HEK293 (cell line): Measurements from ENCODE around the gene PPP4R1.

Experiments
- CTCF ChIA-PET: fragments of 350-600 bp; formaldehyde crosslinking; extraction: SDS; loops from one replicate; lab custom pipeline; 2021; ENCODE audit warnings: antibody characterized with exemption; lab: Yijun Ruan, JAX
- POLR2A ChIA-PET: fragments of 300-600 bp; formaldehyde crosslinking; extraction: SDS; loops from one replicate; lab custom pipeline; 2020; ENCODE audit warnings: antibody characterized with exemption, inconsistent platforms; lab: Yijun Ruan, JAX
- H3K27ac ChIP-seq: fragments of 200-500 bp; sonication (Bioruptor generic); 2 replicates; pipeline ENCODE4 v1.5.1; 2014; ENCODE audit warnings: low read depth, low read length, control low read depth, inconsistent platforms; ENCODE audit errors: extremely low read depth
- H3K36me3 ChIP-seq, 2 experiments: fragments of 200-500 bp in 1 of 2; sonication (Bioruptor generic) in 1 of 2; 1 replicate in 1 of 2; 2 replicates in 1 of 2; pipeline ENCODE4 v1.5.1; 2014 to 2017; ENCODE audit warnings: inconsistent platforms in 2 of 2, low read length in 2 of 2; ENCODE audit not compliant: control insufficient read depth in 2 of 2, insufficient read depth in 1 of 2
- H3K4me1 ChIP-seq: fragments of 200-500 bp; sonication (Bioruptor generic); 2 replicates; pipeline ENCODE4 v1.5.1; 2014; ENCODE audit warnings: mild to moderate bottlenecking, low read length, inconsistent platforms; ENCODE audit not compliant: control insufficient read depth, insufficient read depth
- H3K4me3 ChIP-seq: 2 replicates; pipeline ENCODE4 v1.5.1; 2011; ENCODE audit warnings: low read depth, mild to moderate bottlenecking, control low read depth, low read length, moderate library complexity
- H3K9me3 ChIP-seq: fragments of 200-500 bp; sonication (Bioruptor generic); 2 replicates; pipeline ENCODE4 v1.5.1; 2014; ENCODE audit warnings: low read depth, low read length, inconsistent platforms; ENCODE audit not compliant: control insufficient read depth, insufficient read depth
- BCL11A ChIP-seq: fragments of 450-650 bp; formaldehyde crosslinking; IDR thresholded peaks from 2 replicates; pipeline ENCODE4 v1.5.1; 2016; ENCODE audit warnings: low read depth, missing biosample characterization, missing genetic modification characterization
- KLF1 ChIP-seq: fragments of 450-650 bp; formaldehyde crosslinking; IDR thresholded peaks from 2 replicates; pipeline ENCODE4 v1.5.1; 2016; ENCODE audit warnings: missing biosample characterization, missing genetic modification characterization
- KLF8 ChIP-seq: fragments of 450-650 bp; formaldehyde crosslinking; IDR thresholded peaks from 2 replicates; pipeline ENCODE4 v1.5.1; 2016; ENCODE audit warnings: missing biosample characterization, missing genetic modification characterization
- OVOL3 ChIP-seq: fragments of 450-650 bp; formaldehyde crosslinking; IDR thresholded peaks from 2 replicates; pipeline ENCODE4 v1.5.1; 2016; ENCODE audit warnings: missing biosample characterization, missing genetic modification characterization
- TCF7L2 ChIP-seq: IDR thresholded peaks from 2 replicates; pipeline ENCODE4 v1.6.1; 2011; ENCODE audit warnings: low read depth, mild to moderate bottlenecking, inconsistent platforms, low read length, moderate library complexity, borderline replicate concordance
- ZBTB11 ChIP-seq: fragments of 450-650 bp; formaldehyde crosslinking; conservative IDR thresholded peaks from 2 replicates; pipeline ENCODE4 v1.5.1; 2016; ENCODE audit warnings: low read depth, missing biosample characterization, missing genetic modification characterization
- ZBTB20 ChIP-seq: fragments of 450-650 bp; formaldehyde crosslinking; IDR thresholded peaks from 2 replicates; pipeline ENCODE4 v1.5.1; 2016; ENCODE audit warnings: missing biosample characterization, missing genetic modification characterization
- ZBTB7A ChIP-seq: fragments of 450-650 bp; formaldehyde crosslinking; IDR thresholded peaks from 2 replicates; pipeline ENCODE4 v1.5.1; 2016; ENCODE audit warnings: low read depth, missing biosample characterization, missing genetic modification characterization
- ZNF132 ChIP-seq: fragments of 450-650 bp; formaldehyde crosslinking; IDR thresholded peaks from 2 replicates; pipeline ENCODE4 v1.5.1; 2017; ENCODE audit warnings: missing biosample characterization, missing genetic modification characterization, borderline replicate concordance
- ZNF174 ChIP-seq: fragments of 450-650 bp; formaldehyde crosslinking; IDR thresholded peaks from 2 replicates; pipeline ENCODE4 v1.5.0; 2017; ENCODE audit warnings: missing biosample characterization, mild to moderate bottlenecking, missing genetic modification characterization
- ZNF184 ChIP-seq: fragments of 450-650 bp; IDR thresholded peaks from 2 replicates; pipeline ENCODE4 v1.5.1; 2018; ENCODE audit warnings: missing biosample characterization, mild to moderate bottlenecking, missing genetic modification characterization
- ZNF223 ChIP-seq: fragments of 450-650 bp; formaldehyde crosslinking; IDR thresholded peaks from 2 replicates; pipeline ENCODE4 v1.5.1; 2016; ENCODE audit warnings: missing biosample characterization, missing genetic modification characterization
- ZNF239 ChIP-seq: fragments of 450-650 bp; formaldehyde crosslinking; IDR thresholded peaks from 2 replicates; pipeline ENCODE4 v1.5.1; 2016; ENCODE audit warnings: missing biosample characterization, missing genetic modification characterization
- ZNF26 ChIP-seq: fragments of 450-650 bp; formaldehyde crosslinking; IDR thresholded peaks from 2 replicates; pipeline ENCODE4 v1.5.1; 2016; ENCODE audit warnings: missing biosample characterization, missing genetic modification characterization
- ZNF335 ChIP-seq: fragments of 450-650 bp; formaldehyde crosslinking; conservative IDR thresholded peaks from 2 replicates; pipeline ENCODE4 v1.5.1; 2016; ENCODE audit warnings: missing biosample characterization, missing genetic modification characterization
- ZNF350 ChIP-seq: fragments of 450-650 bp; formaldehyde crosslinking; IDR thresholded peaks from 2 replicates; pipeline ENCODE4 v1.5.0; 2017; ENCODE audit warnings: missing biosample characterization, mild to moderate bottlenecking, missing genetic modification characterization
- ZNF433 ChIP-seq: fragments of 450-650 bp; formaldehyde crosslinking; IDR thresholded peaks from 2 replicates; pipeline ENCODE4 v1.5.1; 2016; ENCODE audit warnings: missing biosample characterization, missing genetic modification characterization, low read depth
- ZNF560 ChIP-seq: fragments of 450-650 bp; formaldehyde crosslinking; IDR thresholded peaks from 2 replicates; pipeline ENCODE4 v1.5.1; 2017; ENCODE audit warnings: missing biosample characterization, missing genetic modification characterization, borderline replicate concordance
- ZNF600 ChIP-seq: fragments of 450-650 bp; formaldehyde crosslinking; IDR thresholded peaks from 2 replicates; pipeline ENCODE4 v1.5.1; 2016; ENCODE audit warnings: missing biosample characterization, missing genetic modification characterization
- ZNF626 ChIP-seq: fragments of 450-650 bp; sonication (Bioruptor Pico); formaldehyde crosslinking; IDR thresholded peaks from 2 replicates; pipeline ENCODE4 v1.5.1; 2018; ENCODE audit warnings: missing biosample characterization, missing genetic modification characterization, inconsistent platforms
- ZNF629 ChIP-seq: fragments of 450-650 bp; formaldehyde crosslinking; IDR thresholded peaks from 2 replicates; pipeline ENCODE4 v1.5.1; 2017; ENCODE audit warnings: missing biosample characterization, missing genetic modification characterization
- ZNF639 ChIP-seq: fragments of 450-650 bp; formaldehyde crosslinking; IDR thresholded peaks from 2 replicates; pipeline ENCODE4 v1.5.1; 2016; ENCODE audit warnings: missing biosample characterization, missing genetic modification characterization
- ZSCAN30 ChIP-seq: fragments of 450-650 bp; IDR thresholded peaks from 2 replicates; pipeline ENCODE4 v1.5.1; 2018; ENCODE audit warnings: missing biosample characterization, mild to moderate bottlenecking, missing genetic modification characterization, moderate library complexity
- ZSCAN4 ChIP-seq: fragments of 450-650 bp; formaldehyde crosslinking; IDR thresholded peaks from 2 replicates; pipeline ENCODE4 v1.5.1; 2017; ENCODE audit warnings: missing biosample characterization, missing genetic modification characterization
- ZXDB ChIP-seq: fragments of 450-650 bp; formaldehyde crosslinking; IDR thresholded peaks from 2 replicates; pipeline ENCODE4 v1.5.1; 2016; ENCODE audit warnings: missing biosample characterization, missing genetic modification characterization

The PPP4R1 gene

GRCh38 chr18:9619990-9620389 is 5.6 kb upstream of the PPP4R1 start:
- no peak overlapping the region for H3K4me3 ChIP-seq
- no peaks in the 10 kb centered on the region for H3K9me3 ChIP-seq
- no peak for TF ChIP-seq ZNF174 (tag by site-specific recombination)
- no peak for TF ChIP-seq OVOL3 (tag by site-specific recombination)
- no peak for TF ChIP-seq ZXDB (tag by site-specific recombination)
- TF ChIP-seq ZBTB11 (tag by site-specific recombination): no peak
- TF ChIP-seq ZNF433 (tag by site-specific recombination): no peak
- no peak for TF ChIP-seq ZNF223 (tag by site-specific recombination)
- no peak for TF ChIP-seq ZBTB7A (tag by site-specific recombination)
- TF ChIP-seq ZNF639 (tag by site-specific recombination): no peak
- no peak for TF ChIP-seq ZNF350
- no peak for TF ChIP-seq ZNF600
- TF ChIP-seq ZBTB20 (tag by site-specific recombination): no peak
- H3K27ac ChIP-seq: no peak overlapping the region
- H3K36me3 ChIP-seq: no peaks in the 10 kb centered on the region
- CTCF ChIA-PET: interaction anchor here (1.6 kb wide), 1 partner anchor 45 kb away, joined by 4 read pairs; no protein-coding TSS in a partner anchor
- peaks cover 3% of the 10 kb centered on the region; the same call in 1 of the 2 replicates for H3K4me1 ChIP-seq
- POLR2A ChIA-PET: no interaction called here

- TF ChIP-seq ZNF629 (tag by site-specific recombination) (no peak), TCF7L2 (no peak), ZNF335 (tag by site-specific recombination) (peak; percentile 30; the same call in 1 of the 2 replicates), KLF1 (tag by site-specific recombination) (no peak), ZNF239 (tag by site-specific recombination) (no peak)
- CTCF ChIA-PET: interaction anchor here (1.6 kb wide), 1 partner anchor 44 kb away, joined by 4 read pairs; no protein-coding TSS in a partner anchor
- POLR2A ChIA-PET: no interaction called here
Measured at GRCh38 chr18:9619545-9619944, 5.2 kb upstream of the PPP4R1 start.

GRCh38 chr18:9619056-9619455 is 4.7 kb upstream of the PPP4R1 start:
- Histone ChIP-seq H3K36me3 (no peaks in the 10 kb centered on the region), H3K9me3 (no peaks in the 10 kb centered on the region), H3K4me1 (peaks cover 3% of the 10 kb centered on the region; the same call in 1 of the 2 replicates), H3K27ac (no peak overlapping the region), H3K4me3 (no peak overlapping the region)
- ChIA-PET CTCF (interaction anchor here (1.6 kb wide), 1 partner anchor 44 kb away, joined by 4 read pairs; no protein-coding TSS in a partner anchor), POLR2A (interaction anchor here (0.7 kb wide), 1 partner anchor 914 kb away, joined by 5 read pairs; no protein-coding TSS in a partner anchor)
- TF ChIP-seq KLF8 (tag by site-specific recombination): no peak
- no peak for TF ChIP-seq ZSCAN30 (tag by site-specific recombination)
- TF ChIP-seq ZNF184 (tag by site-specific recombination): no peak
- TF ChIP-seq ZNF26: no peak
- no peak for TF ChIP-seq ZNF132 (tag by site-specific recombination)
- TF ChIP-seq ZSCAN4 (tag by site-specific recombination): no peak
- no peak for TF ChIP-seq ZNF560 (tag by site-specific recombination)
- no peak for TF ChIP-seq BCL11A (tag by site-specific recombination)
- no peak for TF ChIP-seq ZNF626 (tag by site-specific recombination)

More at GRCh38 chr18:9619545-9619944, 5.2 kb upstream of the PPP4R1 start:
- no peaks in the 10 kb centered on the region for H3K36me3 ChIP-seq
- no peak overlapping the region for H3K27ac ChIP-seq
- H3K4me3 ChIP-seq: no peak overlapping the region
- peaks cover 3% of the 10 kb centered on the region; the same call in 1 of the 2 replicates for H3K4me1 ChIP-seq
- no peaks in the 10 kb centered on the region for H3K9me3 ChIP-seq
